Tibial nerve (tissue), 4 donors: ENCODE data around the gene GPC3. TPM values are rescaled to one million over a fixed set of nuclear protein-coding genes. Genes with fewer than 3 reads are reported as not detected.

Source experiments
- DNase-seq, 2 donors: peaks; one replicate each; pipeline ENCODE4 v3.0.0-alpha.2; 2019; ENCODE audit warnings: low spot score in 2 of 2
- H3K27ac ChIP-seq, 4 donors: fragments of 200-600 bp; sonication (generic) in 3 of 4; one replicate each; pipeline ENCODE4 v1.5.1; 2017 to 2019; ENCODE audit warnings: mild to moderate bottlenecking in 1 of 4
- H3K27me3 ChIP-seq, 2 donors: fragments of 200-600 bp; sonication (generic) in 1 of 2; one replicate each; pipeline versions ENCODE4 v1.5.1 to v1.6.0; 2017 to 2019
- H3K36me3 ChIP-seq, 3 donors: fragments of 200-600 bp; sonication (generic); one replicate each; pipeline ENCODE4 v1.5.1; 2018 to 2019
- H3K4me1 ChIP-seq, 4 donors: fragments of 200-600 bp; sonication (generic) in 3 of 4; one replicate each; pipeline ENCODE4 v1.5.1; 2017 to 2019
- H3K4me3 ChIP-seq, 4 donors: fragments of 200-600 bp; sonication (generic) in 3 of 4; one replicate each; pipeline ENCODE4 v1.5.1; 2017 to 2019; ENCODE audit warnings: mild to moderate bottlenecking in 1 of 4, moderate library complexity in 1 of 4
- H3K9me3 ChIP-seq, 4 donors: fragments of 200-600 bp; sonication (generic) in 3 of 4; one replicate each; pipeline ENCODE4 v1.5.1; 2017 to 2019
- EP300 ChIP-seq, 2 donors: sonication (generic); formaldehyde crosslinking; IDR thresholded peaks; one replicate each; pipeline ENCODE4 v1.6.1; 2017; ENCODE audit warnings: antibody characterized with exemption in 2 of 2, mild to moderate bottlenecking in 1 of 2
- POLR2A ChIP-seq, 2 donors: fragments of 450-650 bp; IDR thresholded peaks; one replicate each; pipeline ENCODE4 v1.6.1; 2017; ENCODE audit warnings: antibody characterized with exemption in 2 of 2, mild to moderate bottlenecking in 2 of 2, moderate library complexity in 2 of 2
- WGBS, 2 donors: methylation state at CpG; one replicate each; pipeline ENCODE4 v1.1.5; 2018; 5-methylcytosine and 5-hydroxymethylcytosine counted together
- total RNA-seq, 4 donors: library from RNA; depleted of rRNA; stranded (reverse); fragments of >200 nt; gene quantifications; one replicate each; pipeline ENCODE4 v1.1.0, GENCODE V29; 2016
- TF ChIP-seq, protein P1 (sequence below), 5 experiments: fragments of 200-600 bp in 3 of 5; fragments of 450-650 bp in 2 of 5; sonication (generic) in 3 of 5; IDR thresholded peaks; one replicate each; pipeline ENCODE4 v1.5.1; 2016 to 2019; ENCODE audit warnings: antibody characterized with exemption in 5 of 5, mild to moderate bottlenecking in 3 of 5, moderate library complexity in 2 of 5

The GPC3 gene
- total RNA-seq, 4 donors from 2014 or later = 60.5 to 116 (median 72.8) TPM

DNA sequence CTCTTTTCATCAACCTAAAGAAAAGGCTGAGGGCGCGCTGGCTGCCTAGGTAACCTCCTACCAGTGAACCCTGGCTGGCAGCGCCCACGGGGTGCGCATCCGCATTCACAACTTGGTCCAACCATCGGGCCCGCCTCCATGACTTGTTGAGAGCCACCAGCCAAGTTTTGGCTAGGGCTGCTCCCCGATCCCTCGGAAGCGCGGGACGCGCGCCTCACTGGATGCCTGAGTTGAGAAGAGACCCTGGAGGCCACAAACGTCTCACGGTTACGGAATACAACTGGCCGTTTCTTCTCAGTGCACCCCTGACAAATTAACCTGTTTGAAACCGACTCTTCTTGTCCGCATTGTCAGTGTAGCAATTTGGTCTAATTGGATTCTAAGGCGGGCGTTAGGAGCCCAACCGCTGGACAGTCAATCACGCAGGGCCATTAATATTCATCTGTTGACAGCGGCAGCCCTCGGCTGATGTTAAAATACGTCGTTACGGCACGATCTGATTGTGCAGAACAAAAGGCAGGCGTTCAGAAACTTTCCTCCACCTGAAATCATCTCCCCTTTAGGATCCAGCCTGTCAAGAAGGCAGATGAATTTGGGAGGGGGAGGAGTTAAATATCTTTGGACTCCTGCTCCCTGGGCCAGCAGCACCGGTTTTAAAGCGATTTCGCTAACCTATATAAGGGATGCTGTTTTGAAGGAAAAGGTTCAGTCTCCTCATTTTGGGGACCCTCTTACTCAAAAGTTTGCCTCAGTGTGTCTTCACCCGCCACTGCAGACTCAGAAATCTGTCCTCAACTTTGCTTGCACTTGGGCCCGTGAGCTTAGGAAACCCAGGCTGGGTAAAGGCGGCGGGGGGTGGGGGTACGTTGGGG, 1.2 kb downstream of the GPC3 start:
- peaks cover 0 to 12% of the 10 kb centered on the region in 2 donors for H3K27me3 ChIP-seq
- WGBS, 2 donors = 23 to 59% methylated on average over 24 to 40 of the region's 40 CpGs
- H3K27ac ChIP-seq = peak overlapping the region in 2 of 4 donors; percentile 10 to 58
- H3K4me3 ChIP-seq = peak overlapping the region in 3 of 4 donors; percentile 6 to 61 (median 9)
- H3K9me3 ChIP-seq = no peaks in the 10 kb centered on the region
- no peak for DNase-seq
- H3K36me3 ChIP-seq = no peaks in the 10 kb centered on the region
- TF ChIP-seq, protein P1, sequence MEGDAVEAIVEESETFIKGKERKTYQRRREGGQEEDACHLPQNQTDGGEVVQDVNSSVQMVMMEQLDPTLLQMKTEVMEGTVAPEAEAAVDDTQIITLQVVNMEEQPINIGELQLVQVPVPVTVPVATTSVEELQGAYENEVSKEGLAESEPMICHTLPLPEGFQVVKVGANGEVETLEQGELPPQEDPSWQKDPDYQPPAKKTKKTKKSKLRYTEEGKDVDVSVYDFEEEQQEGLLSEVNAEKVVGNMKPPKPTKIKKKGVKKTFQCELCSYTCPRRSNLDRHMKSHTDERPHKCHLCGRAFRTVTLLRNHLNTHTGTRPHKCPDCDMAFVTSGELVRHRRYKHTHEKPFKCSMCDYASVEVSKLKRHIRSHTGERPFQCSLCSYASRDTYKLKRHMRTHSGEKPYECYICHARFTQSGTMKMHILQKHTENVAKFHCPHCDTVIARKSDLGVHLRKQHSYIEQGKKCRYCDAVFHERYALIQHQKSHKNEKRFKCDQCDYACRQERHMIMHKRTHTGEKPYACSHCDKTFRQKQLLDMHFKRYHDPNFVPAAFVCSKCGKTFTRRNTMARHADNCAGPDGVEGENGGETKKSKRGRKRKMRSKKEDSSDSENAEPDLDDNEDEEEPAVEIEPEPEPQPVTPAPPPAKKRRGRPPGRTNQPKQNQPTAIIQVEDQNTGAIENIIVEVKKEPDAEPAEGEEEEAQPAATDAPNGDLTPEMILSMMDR (IDR thresholded peaks at IDR 0.05) = no peak
- TF ChIP-seq POLR2A (IDR thresholded peaks at IDR 0.05) (no peak), EP300 (IDR thresholded peaks at IDR 0.05) (no peak)
- H3K4me1 ChIP-seq = peaks cover 0 to 10% (median 0%) of the 10 kb centered on the region in 4 donors

DNA sequence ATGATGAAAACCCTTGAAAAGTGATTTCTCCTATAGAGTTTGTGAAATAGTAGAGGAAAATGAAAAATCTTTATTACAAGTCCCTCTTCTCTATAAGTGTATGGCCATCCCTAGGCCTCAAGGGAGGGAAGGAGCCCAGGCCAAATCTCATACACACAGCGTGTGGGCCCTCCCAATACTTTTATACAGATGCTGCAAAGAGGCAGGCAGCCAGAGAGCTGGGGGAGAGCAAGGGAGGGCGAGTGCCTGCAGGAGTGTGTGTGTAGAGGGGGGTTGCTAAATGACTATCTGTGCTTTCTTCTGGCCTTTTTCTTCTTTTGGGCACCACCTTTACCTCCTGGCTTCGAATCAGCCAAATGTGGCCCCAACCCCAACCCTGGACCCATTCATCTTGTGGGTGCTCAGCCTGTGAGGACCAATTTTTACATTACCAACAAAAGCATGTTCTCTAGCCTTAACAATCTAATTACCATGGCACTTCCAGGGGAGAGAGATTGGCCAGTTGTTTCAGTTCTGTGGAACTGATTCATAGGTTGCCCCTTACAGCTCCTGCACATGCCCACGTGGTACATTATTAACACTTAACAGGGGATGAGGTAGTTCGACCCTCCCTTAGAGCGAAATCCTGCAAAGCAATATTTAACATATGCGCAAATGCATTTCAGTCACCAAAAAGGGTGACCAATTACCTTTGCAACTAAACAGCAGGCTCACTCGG, 2.0 kb downstream of the GPC3 start:
- TF ChIP-seq EP300 (IDR thresholded peaks at IDR 0.05) = no peak
- TF ChIP-seq, protein P1 (IDR thresholded peaks at IDR 0.05) = no peak
- TF ChIP-seq POLR2A (IDR thresholded peaks at IDR 0.05) = no peak
- no peak for DNase-seq
- no peaks in the 10 kb centered on the region for H3K9me3 ChIP-seq
- peaks cover 0 to 10% (median 0%) of the 10 kb centered on the region in 4 donors for H3K4me1 ChIP-seq
- peaks cover 0 to 12% of the 10 kb centered on the region in 2 donors for H3K27me3 ChIP-seq
- peak overlapping the region in 1 of 4 donors; percentile 40 for H3K27ac ChIP-seq
- 54% methylated on average over 7 to 8 of the region's 8 CpGs for WGBS, 2 donors
- H3K4me3 ChIP-seq = no peak overlapping the region
- no peaks in the 10 kb centered on the region for H3K36me3 ChIP-seq

DNA sequence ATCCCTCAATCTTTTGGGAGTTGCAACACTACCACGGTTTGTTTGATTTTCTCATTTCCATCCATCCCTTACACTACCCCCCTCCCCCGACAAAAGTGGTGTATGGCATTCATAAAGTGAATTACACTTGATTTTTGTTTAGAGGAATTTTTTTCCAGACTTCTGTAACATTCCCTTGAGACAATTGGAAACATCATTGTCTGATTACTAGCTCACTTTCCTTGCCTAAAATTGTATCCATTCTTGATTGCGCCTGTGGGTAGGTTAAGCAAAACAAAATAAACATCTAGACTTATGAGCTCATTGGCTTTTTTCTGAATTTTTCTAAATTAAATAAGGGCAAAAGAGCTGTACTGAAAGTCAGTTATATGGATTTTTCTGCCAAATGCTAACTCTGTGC, 3.5 kb downstream of the GPC3 start:
- H3K36me3 ChIP-seq = no peaks in the 10 kb centered on the region
- TF ChIP-seq EP300 (IDR thresholded peaks at IDR 0.05) (no peak), POLR2A (IDR thresholded peaks at IDR 0.05) (no peak)
- TF ChIP-seq, protein P1 (IDR thresholded peaks at IDR 0.05) = no peak
- no peaks in the 10 kb centered on the region for H3K9me3 ChIP-seq
- H3K4me1 ChIP-seq = peaks cover 0 to 10% (median 0%) of the 10 kb centered on the region in 4 donors
- peaks cover 0 to 9% of the 10 kb centered on the region in 2 donors for H3K27me3 ChIP-seq
- DNase-seq = no peak
- H3K4me3 ChIP-seq = no peak overlapping the region
- H3K27ac ChIP-seq = peak overlapping the region in 1 of 4 donors; percentile 41
- 34 to 35% methylated on average over 3 of the region's 3 CpGs for WGBS, 2 donors

DNA sequence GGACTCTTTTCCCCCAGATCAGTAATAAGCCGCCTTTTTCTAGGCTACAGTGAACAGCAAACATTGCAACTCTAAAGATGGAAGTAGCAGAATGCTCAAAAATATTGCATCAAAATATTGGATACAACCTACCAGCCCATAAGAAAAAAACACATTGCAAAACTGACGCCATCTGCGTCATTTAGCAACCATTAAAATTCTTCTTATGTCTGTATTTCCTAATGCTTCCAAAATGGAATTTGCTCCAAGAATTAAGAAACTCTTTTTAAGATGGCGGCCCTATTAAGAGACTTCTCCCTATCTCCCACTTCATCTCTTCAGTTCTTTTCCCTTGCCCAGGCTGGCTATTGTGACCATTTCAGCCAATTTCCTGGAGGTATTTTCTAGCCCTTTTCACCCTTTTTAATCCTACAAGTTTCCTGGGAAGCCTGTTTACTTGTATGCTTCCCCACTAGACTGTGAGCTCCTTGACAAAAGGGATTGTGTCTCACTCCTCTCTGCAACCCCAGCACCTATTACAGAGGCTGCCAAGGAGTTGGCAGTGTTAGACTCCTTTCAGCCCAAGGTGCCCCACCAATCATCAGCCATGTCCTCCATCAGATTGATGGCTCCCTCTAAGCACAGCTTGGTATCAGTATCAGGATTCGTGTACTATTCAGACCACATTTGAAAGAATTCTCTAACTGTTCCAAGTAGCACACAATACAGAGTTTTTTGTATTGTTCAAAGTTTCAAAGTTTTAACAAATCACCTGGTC, 4.4 kb downstream of the GPC3 start:
- peaks cover 0 to 10% (median 0%) of the 10 kb centered on the region in 4 donors for H3K4me1 ChIP-seq
- TF ChIP-seq EP300 (IDR thresholded peaks at IDR 0.05) (no peak), POLR2A (IDR thresholded peaks at IDR 0.05) (no peak)
- TF ChIP-seq, protein P1 (IDR thresholded peaks at IDR 0.05) = no peak
- no peaks in the 10 kb centered on the region for H3K9me3 ChIP-seq

More for the DNA sequence above, 4.4 kb downstream of the GPC3 start:
- no peak overlapping the region for H3K4me3 ChIP-seq
- peaks cover 0 to 8% of the 10 kb centered on the region in 2 donors for H3K27me3 ChIP-seq
- H3K27ac ChIP-seq = peak overlapping the region in 2 of 4 donors; percentile 41
- DNase-seq = no peak
- WGBS, 2 donors = 53 to 74% methylated on average over 5 of the region's 5 CpGs
- no peaks in the 10 kb centered on the region for H3K36me3 ChIP-seq
